WTC11 (cell line): Measurements from ENCODE around the gene HMX2. TPM values are rescaled to one million over a fixed set of nuclear protein-coding genes. Genes with fewer than 3 reads are reported as not detected.

Experiments
- ATAC-seq: fragments of 200-7000 bp; cut with Tn5 transposase; 2 replicates; pipeline ENCODE4 v1.10.0; 2021; ENCODE audit warnings: mild to moderate bottlenecking, moderate library complexity
- CTCF ChIA-PET: fragments of 300-600 bp; sonication (Branson Sonifier 250); formaldehyde crosslinking; loops from one replicate; lab custom pipeline; 2021; ENCODE audit warnings: antibody characterized with exemption; lab: Charles Lee
- POLR2A ChIA-PET: fragments of 350-600 bp; sonication (Branson Sonifier 250); formaldehyde crosslinking; loops from one replicate; lab custom pipeline; 2021; ENCODE audit warnings: antibody characterized with exemption; lab: Charles Lee
- DNase-seq: peaks from one replicate; pipeline ENCODE4 v3.0.0; 2021; ENCODE audit warnings: low spot score
- H3K27ac Mint-ChIP-seq: 2 replicates; pipeline ENCODE4 v1.8.0; 2021; ENCODE audit warnings: mixed read lengths
- H3K27me3 Mint-ChIP-seq: 2 replicates; pipeline ENCODE4 v1.8.0; 2021; ENCODE audit warnings: low read depth, mild to moderate bottlenecking, moderate library complexity, mixed read lengths
- H3K36me3 Mint-ChIP-seq: 2 replicates; pipeline ENCODE4 v1.8.0; 2021; ENCODE audit warnings: mixed read lengths
- H3K4me1 Mint-ChIP-seq: 2 replicates; pipeline ENCODE4 v1.8.0; 2022; ENCODE audit warnings: mixed read lengths
- H3K4me3 Mint-ChIP-seq: 2 replicates; pipeline ENCODE4 v1.8.0; 2021; ENCODE audit warnings: mild to moderate bottlenecking, moderate library complexity, mixed read lengths
- H3K9me3 Mint-ChIP-seq: 2 replicates; pipeline ENCODE4 v1.8.0; 2021; ENCODE audit warnings: mixed read lengths
- ARID4B ChIP-seq: sonication (generic); formaldehyde crosslinking; IDR thresholded peaks from 2 replicates; pipeline ENCODE4 v1.8.0; 2023; ENCODE audit warnings: missing genetic modification reagents, mild to moderate bottlenecking, borderline replicate concordance
- E2F1 ChIP-seq: sonication (generic); formaldehyde crosslinking; IDR thresholded peaks from 2 replicates; pipeline ENCODE4 v1.8.0; 2022; ENCODE audit warnings: mild to moderate bottlenecking, missing genetic modification reagents
- E2F4 ChIP-seq: sonication (generic); formaldehyde crosslinking; IDR thresholded peaks from 2 replicates; pipeline ENCODE4 v1.8.1; 2022; ENCODE audit warnings: low read depth, mild to moderate bottlenecking, moderate library complexity, missing genetic modification reagents, borderline replicate concordance
- E2F5 ChIP-seq: sonication (generic); formaldehyde crosslinking; IDR thresholded peaks from 2 replicates; pipeline ENCODE4 v1.8.1; 2022; ENCODE audit warnings: mild to moderate bottlenecking, moderate library complexity, missing genetic modification reagents
- ESRRA ChIP-seq: sonication (generic); formaldehyde crosslinking; IDR thresholded peaks from 2 replicates; pipeline ENCODE4 v1.8.1; 2022; ENCODE audit warnings: mild to moderate bottlenecking, missing genetic modification reagents, borderline replicate concordance
- GTF2I ChIP-seq: fragments of 250-450 bp; sonication (Bioruptor Pico); conservative IDR thresholded peaks from 2 replicates; pipeline ENCODE4 v1.4.0; 2021; ENCODE audit warnings: mild to moderate bottlenecking
- JAZF1 ChIP-seq: fragments of 250-450 bp; sonication (Bioruptor Pico); IDR thresholded peaks from 2 replicates; pipeline ENCODE4 v1.9.0; 2021; ENCODE audit warnings: moderate library complexity, mild to moderate bottlenecking, inconsistent platforms
- MXD4 ChIP-seq: fragments of 250-450 bp; sonication (Bioruptor Pico); IDR thresholded peaks from 2 replicates; pipeline ENCODE4 v1.8.0; 2021; ENCODE audit warnings: mild to moderate bottlenecking, moderate library complexity, borderline replicate concordance
- NFATC4 ChIP-seq: fragments of 250-450 bp; sonication (Bioruptor Pico); IDR thresholded peaks from 2 replicates; pipeline ENCODE4 v1.9.0; 2021; ENCODE audit warnings: mild to moderate bottlenecking
- NR3C1 ChIP-seq: sonication (generic); formaldehyde crosslinking; conservative IDR thresholded peaks from 2 replicates; pipeline ENCODE4 v1.8.1; 2023; ENCODE audit warnings: low read depth, mild to moderate bottlenecking, missing genetic modification reagents
- SMAD3 ChIP-seq: sonication (generic); formaldehyde crosslinking; IDR thresholded peaks from 2 replicates; pipeline ENCODE4 v1.8.0; 2022; ENCODE audit warnings: missing genetic modification reagents, mild to moderate bottlenecking, borderline replicate concordance
- TEAD1 ChIP-seq: sonication (generic); formaldehyde crosslinking; IDR thresholded peaks from 2 replicates; pipeline ENCODE4 v1.8.0; 2022; ENCODE audit warnings: mild to moderate bottlenecking, missing genetic modification reagents
- ZNF121 ChIP-seq: sonication (generic); formaldehyde crosslinking; IDR thresholded peaks from 2 replicates; pipeline ENCODE4 v1.8.0; 2023; ENCODE audit warnings: missing genetic modification reagents
- ZNF232 ChIP-seq: sonication (generic); formaldehyde crosslinking; IDR thresholded peaks from 2 replicates; pipeline ENCODE4 v1.8.0; 2022; ENCODE audit warnings: mild to moderate bottlenecking, missing genetic modification reagents
- ZNF416 ChIP-seq: fragments of 250-450 bp; sonication (Bioruptor Pico); IDR thresholded peaks from 2 replicates; pipeline ENCODE4 v1.9.0; 2021; ENCODE audit warnings: mild to moderate bottlenecking, inconsistent platforms
- total RNA-seq: library from RNA; stranded (reverse); gene quantifications from 3 replicates; pipeline ENCODE4 v1.2.3, GENCODE V29; 2021

The HMX2 gene
- total RNA-seq, 1 experiment from 2014 or later, result 0.59 TPM

- ATAC-seq, result no peak
- Mint-ChIP-seq H3K36me3 (peaks cover 18% of the 10 kb centered on the region), H3K27ac (peak overlapping the region; percentile 91), H3K9me3 (no peaks in the 10 kb centered on the region), H3K4me1 (peaks cover 63% of the 10 kb centered on the region), H3K4me3 (peak overlapping the region; percentile 68), H3K27me3 (peaks cover 57% of the 10 kb centered on the region)
- TF ChIP-seq E2F5 (CRISPR knock-in tag) (no peak), SMAD3 (CRISPR knock-in tag) (no peak), E2F1 (CRISPR knock-in tag) (no peak), MXD4 (CRISPR knock-in tag) (no peak)
- ChIA-PET CTCF (interaction anchor here (0.8 to 6.1 kb wide), 5 partner anchors 10 to 108 kb away, joined by 3 to 43 read pairs (median 6); no protein-coding TSS in a partner anchor), POLR2A (interaction anchor here (1.1 kb wide), 1 partner anchor 14 kb away, joined by 4 read pairs; no protein-coding TSS in a partner anchor)
- no peak for DNase-seq
Observed at GRCh38 chr10:123151737-123152135, 3.8 kb downstream of the HMX2 start.

- CTCF ChIA-PET, result interaction anchor here (0.5 to 6.1 kb wide), 20 partner anchors 8 to 1674 kb away, joined by 3 to 43 read pairs (median 3); no protein-coding TSS in a partner anchor
- peaks cover 36% of the 10 kb centered on the region for H3K36me3 Mint-ChIP-seq
- POLR2A ChIA-PET, result interaction anchor here (0.6 to 1.1 kb wide), 6 partner anchors 8 to 1263 kb away, joined by 3 to 10 read pairs (median 4); no protein-coding TSS in a partner anchor
- TF ChIP-seq NR3C1 (CRISPR knock-in tag) (no peak), ARID4B (CRISPR knock-in tag) (no peak), ZNF416 (CRISPR knock-in tag) (no peak), E2F4 (CRISPR knock-in tag) (no peak), ESRRA (CRISPR knock-in tag) (no peak), JAZF1 (no peak), TEAD1 (CRISPR knock-in tag) (no peak), ZNF232 (CRISPR knock-in tag) (no peak), NFATC4 (CRISPR knock-in tag) (no peak), GTF2I (no peak), ZNF121 (no peak)
- TF ChIP-seq, all 79 proteins: peak for 0
- no peak for ATAC-seq
- Mint-ChIP-seq H3K4me1 (peaks cover 75% of the 10 kb centered on the region), H3K27me3 (peaks cover 38% of the 10 kb centered on the region), H3K9me3 (no peaks in the 10 kb centered on the region), H3K4me3 (peak overlapping the region; percentile 99), H3K27ac (no peak overlapping the region)
- no peak for DNase-seq
Observed at GRCh38 chr10:123153486-123154091, 5.7 kb downstream of the HMX2 start.
